Retinal pigment epithelial cell (primary cell): ENCODE data around the gene YPEL2.
"Not testable (repeated sequence)": the region's sequence is repeated elsewhere in the genome, so short reads cannot be mapped to it uniquely, and the experiment has no call there.

ENCODE experiments used
- DNase-seq: peaks from one replicate; pipeline ENCODE4 v3.0.0-alpha.2; 2010; ENCODE audit warnings: low read depth
- H3K4me3 ChIP-seq: 2 replicates; pipeline ENCODE4 v1.5.1; 2011; ENCODE audit warnings: mild to moderate bottlenecking, low read length, control low read depth, moderate library complexity
- CTCF ChIP-seq: conservative IDR thresholded peaks from 2 replicates; pipeline ENCODE4 v1.5.1; 2011; ENCODE audit warnings: low read depth, low read length, control low read depth, inconsistent platforms

The YPEL2 gene

GRCh38 chr17:59331129-59331928 lies at the start of gene YPEL2:
Gene YPEL2 (plus strand): TSS chr17:59331655. CDS start chr17:59353410, 21,755 bp downstream.
- TF ChIP-seq CTCF = no peak

GRCh38 chr17:59284317-59284716 lies 47.1 kb upstream of the YPEL2 start:
- H3K4me3 ChIP-seq = no peak overlapping the region
- no peak for DNase-seq
- no peak for TF ChIP-seq CTCF

More at GRCh38 chr17:59331129-59331928, at the start of gene YPEL2:
- peak within 1 kb of the TSS; percentile 75 for H3K4me3 ChIP-seq
- peak; percentile 82 for DNase-seq

- DNase-seq = no peak
- no peak for TF ChIP-seq CTCF
- H3K4me3 ChIP-seq = no peak overlapping the region
Measured at GRCh38 chr17:59287452-59287851, 44.0 kb upstream of the YPEL2 start.

GRCh38 chr17:59287891-59288290 lies 43.6 kb upstream of the YPEL2 start:
- no peak for TF ChIP-seq CTCF
- no peak for DNase-seq
- H3K4me3 ChIP-seq = no peak overlapping the region

GRCh38 chr17:59289981-59290301 lies 41.5 kb upstream of the YPEL2 start:
- no peak for TF ChIP-seq CTCF
- no peak overlapping the region for H3K4me3 ChIP-seq
- no peak for DNase-seq

- not testable (repeated sequence) for H3K4me3 ChIP-seq, DNase-seq
Measured at GRCh38 chr17:59290302-59290998, 41.0 kb upstream of the YPEL2 start.

- DNase-seq = no peak
- no peak overlapping the region for H3K4me3 ChIP-seq
- TF ChIP-seq CTCF = no peak
Measured at GRCh38 chr17:59292174-59292523, 39.3 kb upstream of the YPEL2 start.
